DOHH2 (cell line): ENCODE measurements around the gene LAMC1.

Experiments
- CTCF ChIP-seq: fragments of 200-600 bp; sonication (generic); IDR thresholded peaks from one replicate; pipeline ENCODE4 v1.5.1; 2014; ENCODE audit warnings: antibody characterized with exemption, mild to moderate bottlenecking, low read depth, low read length; ENCODE audit not compliant: poor library complexity, severe bottlenecking
- EZH2phosphoT487 ChIP-seq: fragments of 200-600 bp; sonication (generic); IDR thresholded peaks from 2 replicates; pipeline ENCODE4 v1.6.1; 2017; ENCODE audit warnings: borderline replicate concordance, mild to moderate bottlenecking, antibody characterized with exemption, low read length, moderate library complexity, mixed read lengths

GRCh38 chr1:183163316-183163715, 140.1 kb downstream of the LAMC1 start:
- no peak for TF ChIP-seq EZH2phosphoT487
- TF ChIP-seq CTCF = no peak
